OCI-LY1 (cell line): ENCODE data around the gene COPZ1.

Source experiments
- H2AFZ ChIP-seq: fragments of 200-600 bp; sonication (generic), shearing (Covaris generic); 2 replicates; pipeline ENCODE4 v1.6.0; 2014; ENCODE audit warnings: antibody characterized with exemption, mild to moderate bottlenecking, low read length
- H3F3A ChIP-seq: fragments of 200-600 bp; sonication (generic), shearing (Covaris generic); 2 replicates; pipeline ENCODE4 v1.6.0; 2014; ENCODE audit warnings: mild to moderate bottlenecking, antibody characterized with exemption, low read length, moderate library complexity; ENCODE audit not compliant: insufficient read depth
- H3K27ac ChIP-seq: fragments of 200-600 bp; sonication (generic); 2 replicates; pipeline ENCODE4 v1.5.1; 2014; ENCODE audit warnings: low read length, mixed run types, mild to moderate bottlenecking, low read depth; ENCODE audit not compliant: poor library complexity, severe bottlenecking
- H3K27me3 ChIP-seq: fragments of 200-600 bp; sonication (generic); 2 replicates; pipeline ENCODE4 v1.6.0; 2014; ENCODE audit warnings: antibody characterized with exemption, mild to moderate bottlenecking, low read length, moderate library complexity; ENCODE audit not compliant: insufficient read depth
- H3K36me3 ChIP-seq: fragments of 200-600 bp; sonication (generic); 2 replicates; pipeline ENCODE4 v1.6.1; 2014; ENCODE audit warnings: mild to moderate bottlenecking, antibody characterized with exemption, low read length, moderate library complexity, mixed read lengths; ENCODE audit not compliant: insufficient read depth
- H3K4me1 ChIP-seq: fragments of 200-600 bp; sonication (generic); 2 replicates; pipeline ENCODE4 v1.5.1; 2014; ENCODE audit warnings: mild to moderate bottlenecking, low read length, moderate library complexity; ENCODE audit not compliant: insufficient read depth, severe bottlenecking
- H3K4me2 ChIP-seq: fragments of 200-600 bp; sonication (generic), shearing (Covaris generic); 2 replicates; pipeline ENCODE4 v1.6.1; 2014; ENCODE audit warnings: low read length
- H3K4me3 ChIP-seq: fragments of 200-600 bp; sonication (generic); 2 replicates; pipeline ENCODE4 v1.5.1; 2014; ENCODE audit warnings: low read length, low read depth, mild to moderate bottlenecking, mixed read lengths; ENCODE audit not compliant: poor library complexity, severe bottlenecking
- H3K79me2 ChIP-seq: fragments of 200-600 bp; shearing (Covaris generic); 2 replicates; pipeline ENCODE4 v1.6.1; 2016; ENCODE audit warnings: mixed run types, low read length, mixed read lengths; ENCODE audit not compliant: insufficient read depth
- H3K9ac ChIP-seq: fragments of 200-600 bp; sonication (generic), shearing (Covaris generic); 2 replicates; pipeline ENCODE4 v1.6.1; 2014; ENCODE audit warnings: mild to moderate bottlenecking, low read length, mixed read lengths
- H3K9me2 ChIP-seq: fragments of 200-600 bp; sonication (generic), shearing (Covaris generic); 2 replicates; pipeline ENCODE4 v1.6.1; 2014; ENCODE audit warnings: low read depth, mild to moderate bottlenecking, low read length, mixed read lengths
- H3K9me3 ChIP-seq: fragments of 200-600 bp; shearing (Covaris generic); 2 replicates; pipeline ENCODE4 v1.6.1; 2014; ENCODE audit warnings: low read length, mixed read lengths
- H4K20me1 ChIP-seq: fragments of 200-600 bp; sonication (generic), shearing (Covaris generic); 2 replicates; pipeline ENCODE4 v1.6.0; 2016; ENCODE audit warnings: mild to moderate bottlenecking, low read length; ENCODE audit not compliant: insufficient read depth
- EZH2 ChIP-seq: fragments of 200-600 bp; sonication (generic), shearing (Covaris generic); IDR thresholded peaks from 2 replicates; pipeline ENCODE4 v1.8.0; 2017; ENCODE audit warnings: borderline replicate concordance, mixed run types, mild to moderate bottlenecking, antibody characterized with exemption, low read length, moderate library complexity, mixed read lengths
- TF ChIP-seq, protein P1 (sequence below): fragments of 200-600 bp; sonication (generic), shearing (Covaris generic); IDR thresholded peaks from 2 replicates; pipeline ENCODE4 v1.5.1; 2017; ENCODE audit warnings: mild to moderate bottlenecking, antibody characterized with exemption, low read length, moderate library complexity, mixed read lengths

The COPZ1 gene

DNA sequence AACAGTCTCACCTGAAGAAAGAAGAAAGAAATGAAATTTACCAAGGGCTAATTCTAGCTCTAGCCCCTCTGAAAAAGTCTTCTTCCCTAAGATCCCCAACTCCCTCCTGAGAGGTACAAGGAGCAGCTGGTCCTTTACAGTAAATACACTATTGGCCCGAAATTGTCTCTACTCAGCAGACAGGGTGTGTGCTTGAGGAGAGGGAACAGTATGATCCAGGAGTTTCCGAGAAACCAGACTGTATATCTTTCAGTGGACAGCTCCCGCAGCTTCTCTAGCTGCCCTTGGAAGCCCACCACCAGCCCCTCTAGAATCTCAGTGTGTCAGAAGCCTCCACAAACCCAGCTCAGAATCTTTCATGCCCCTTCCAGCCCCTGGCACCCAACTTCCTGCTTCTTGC lies 31.3 kb downstream of the COPZ1 start:
- no peaks in the 10 kb centered on the region for H3K27me3 ChIP-seq
- H3K9ac ChIP-seq, result no peak overlapping the region; the same call in 1 of the 2 replicates
- peaks cover 30% of the 10 kb centered on the region for H3K4me1 ChIP-seq
- H3K36me3 ChIP-seq, result peaks cover 4% of the 10 kb centered on the region; the same call in 1 of the 2 replicates
- no peak overlapping the region for H3K4me3 ChIP-seq
- no peaks in the 10 kb centered on the region for H4K20me1 ChIP-seq
- TF ChIP-seq, protein P1, sequence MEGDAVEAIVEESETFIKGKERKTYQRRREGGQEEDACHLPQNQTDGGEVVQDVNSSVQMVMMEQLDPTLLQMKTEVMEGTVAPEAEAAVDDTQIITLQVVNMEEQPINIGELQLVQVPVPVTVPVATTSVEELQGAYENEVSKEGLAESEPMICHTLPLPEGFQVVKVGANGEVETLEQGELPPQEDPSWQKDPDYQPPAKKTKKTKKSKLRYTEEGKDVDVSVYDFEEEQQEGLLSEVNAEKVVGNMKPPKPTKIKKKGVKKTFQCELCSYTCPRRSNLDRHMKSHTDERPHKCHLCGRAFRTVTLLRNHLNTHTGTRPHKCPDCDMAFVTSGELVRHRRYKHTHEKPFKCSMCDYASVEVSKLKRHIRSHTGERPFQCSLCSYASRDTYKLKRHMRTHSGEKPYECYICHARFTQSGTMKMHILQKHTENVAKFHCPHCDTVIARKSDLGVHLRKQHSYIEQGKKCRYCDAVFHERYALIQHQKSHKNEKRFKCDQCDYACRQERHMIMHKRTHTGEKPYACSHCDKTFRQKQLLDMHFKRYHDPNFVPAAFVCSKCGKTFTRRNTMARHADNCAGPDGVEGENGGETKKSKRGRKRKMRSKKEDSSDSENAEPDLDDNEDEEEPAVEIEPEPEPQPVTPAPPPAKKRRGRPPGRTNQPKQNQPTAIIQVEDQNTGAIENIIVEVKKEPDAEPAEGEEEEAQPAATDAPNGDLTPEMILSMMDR, result no peak
- TF ChIP-seq EZH2, result no peak
- H3F3A ChIP-seq, result no peaks in the 10 kb centered on the region
- peak overlapping the region; percentile 96; the same call in 1 of the 2 replicates for H3K4me2 ChIP-seq
- H3K27ac ChIP-seq, result peak overlapping the region; percentile 79
- H3K9me3 ChIP-seq, result no peaks in the 10 kb centered on the region
- no peak overlapping the region for H2AFZ ChIP-seq
- no peaks in the 10 kb centered on the region for H3K9me2 ChIP-seq
- no peaks in the 10 kb centered on the region for H3K79me2 ChIP-seq

DNA sequence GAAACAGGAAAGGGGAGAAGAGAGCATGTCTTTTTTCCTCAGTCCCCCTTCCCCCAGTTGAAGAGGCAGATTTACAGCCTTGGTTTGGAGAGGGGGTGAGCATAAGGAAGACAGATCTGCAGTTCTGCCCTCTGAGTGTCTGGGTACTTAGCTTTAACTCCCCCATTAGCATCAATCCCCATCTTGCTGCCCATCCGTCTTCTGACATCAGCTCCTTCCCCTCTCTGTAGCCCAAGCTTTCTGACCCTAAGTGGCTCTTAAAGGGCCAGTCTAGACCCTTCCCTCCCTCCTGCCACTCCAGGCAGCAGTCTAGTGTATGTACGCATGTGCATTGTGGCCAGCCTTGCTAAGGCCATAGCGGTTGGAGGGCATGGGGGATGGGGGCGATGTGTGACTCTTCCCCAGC lies 32.0 kb downstream of the COPZ1 start:
- H3K27me3 ChIP-seq, result no peaks in the 10 kb centered on the region
- peak overlapping the region; percentile 81; the same call in 1 of the 2 replicates for H3K9ac ChIP-seq
- no peaks in the 10 kb centered on the region for H3K79me2 ChIP-seq
- no peaks in the 10 kb centered on the region for H4K20me1 ChIP-seq
- no peaks in the 10 kb centered on the region; the same call in 1 of the 2 replicates for H3K36me3 ChIP-seq
- H3K27ac ChIP-seq, result peak overlapping the region; percentile 79
- H3F3A ChIP-seq, result no peaks in the 10 kb centered on the region
- no peaks in the 10 kb centered on the region for H3K9me2 ChIP-seq
- H3K4me2 ChIP-seq, result peak overlapping the region; percentile 96
- H2AFZ ChIP-seq, result no peak overlapping the region
- peaks cover 30% of the 10 kb centered on the region for H3K4me1 ChIP-seq
- no peaks in the 10 kb centered on the region for H3K9me3 ChIP-seq
- TF ChIP-seq, protein P1, result no peak
- no peak for TF ChIP-seq EZH2
- peak overlapping the region; percentile 71 for H3K4me3 ChIP-seq

DNA sequence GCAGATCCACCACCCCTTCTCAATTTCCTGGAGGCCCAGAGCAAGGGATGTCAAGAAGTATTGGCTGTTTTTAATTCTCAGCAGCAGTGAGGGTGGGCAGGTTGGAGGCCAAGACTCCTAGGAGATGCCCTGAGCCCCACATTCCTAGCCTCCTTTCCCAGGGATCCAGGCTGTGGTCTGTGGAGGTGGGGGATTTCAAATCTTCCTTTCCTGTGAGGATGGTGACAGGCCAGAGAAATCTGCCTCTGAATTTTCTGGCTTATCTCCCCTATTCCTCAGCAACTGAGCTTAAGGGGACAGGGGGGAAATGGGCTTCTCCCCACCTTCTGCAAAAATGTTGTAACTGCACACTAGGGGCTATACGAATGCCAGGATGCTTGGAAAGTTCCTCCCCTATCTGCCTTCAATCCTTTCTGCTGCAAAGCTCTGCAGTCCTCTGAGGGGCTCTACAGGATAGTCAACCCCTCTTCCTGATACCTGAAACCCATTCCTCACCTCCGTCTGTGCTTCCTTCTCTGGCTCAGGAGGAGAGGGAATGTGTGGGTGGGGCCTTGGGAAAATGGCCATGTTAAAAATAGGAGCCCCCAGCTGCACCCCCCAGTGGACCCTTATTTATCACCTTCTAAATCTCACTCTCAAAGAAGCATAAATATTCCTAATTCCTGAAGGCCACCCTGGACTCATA lies 32.7 kb downstream of the COPZ1 start:
- H3K27ac ChIP-seq, result peak overlapping the region; percentile 79
- H3K36me3 ChIP-seq, result no peaks in the 10 kb centered on the region
- H3K9me2 ChIP-seq, result no peaks in the 10 kb centered on the region
- no peaks in the 10 kb centered on the region for H3F3A ChIP-seq
- peak overlapping the region; percentile 81; the same call in 1 of the 2 replicates for H3K9ac ChIP-seq
- H4K20me1 ChIP-seq, result no peaks in the 10 kb centered on the region
- peaks cover 30% of the 10 kb centered on the region for H3K4me1 ChIP-seq
- H3K4me3 ChIP-seq, result peak overlapping the region; percentile 71
- peak overlapping the region; percentile 96 for H3K4me2 ChIP-seq
- no peak overlapping the region for H2AFZ ChIP-seq
- no peak for TF ChIP-seq EZH2
- TF ChIP-seq, protein P1, result no peak
- no peaks in the 10 kb centered on the region for H3K27me3 ChIP-seq
- no peaks in the 10 kb centered on the region for H3K9me3 ChIP-seq
- no peaks in the 10 kb centered on the region for H3K79me2 ChIP-seq
